GM12865 (cell line): ENCODE measurements around the gene SCAF8.

Source experiments
- DNase-seq: peaks from one replicate; pipeline ENCODE4 v3.0.0; 2010; ENCODE audit warnings: low read depth
- H3K4me3 ChIP-seq: 2 replicates; pipeline ENCODE4 v1.5.1; 2011; ENCODE audit warnings: mild to moderate bottlenecking, low read depth, low read length, control low read depth
- TF ChIP-seq, protein P1 (sequence below): IDR thresholded peaks from 2 replicates; pipeline ENCODE4 v1.5.1; 2011; ENCODE audit warnings: low read length, control low read depth, low read depth, inconsistent platforms; ENCODE audit not compliant: insufficient read depth; ENCODE audit errors: missing control alignments

The SCAF8 gene

DNA sequence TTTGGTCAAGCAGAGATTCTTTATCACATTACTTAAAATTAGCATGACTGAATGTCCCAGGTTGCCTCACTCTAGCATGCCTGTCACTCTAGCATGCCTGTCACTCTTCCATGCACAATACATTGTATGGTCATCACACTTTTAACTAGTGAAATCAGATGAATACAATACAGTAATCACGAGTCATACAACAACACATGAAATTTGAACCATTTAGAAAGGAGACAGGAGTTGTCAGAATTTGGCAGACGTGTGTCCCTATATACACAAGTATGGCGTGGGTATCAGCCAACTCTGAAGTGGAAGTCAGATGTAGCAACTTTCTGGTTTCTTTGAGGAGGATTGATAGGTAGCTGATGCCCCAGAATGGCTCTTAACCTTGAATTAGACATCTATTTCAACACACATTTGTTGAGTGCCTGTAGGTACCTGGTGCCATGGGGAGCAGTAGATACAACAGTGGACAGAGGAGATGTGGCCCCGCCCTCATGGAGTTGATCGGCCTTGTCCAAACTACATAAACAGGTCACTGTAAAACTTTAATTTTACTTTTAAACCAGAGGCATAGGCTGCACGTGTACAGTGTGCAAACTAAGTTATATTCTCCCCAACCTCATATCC, 145.8 kb downstream of the SCAF8 start:
- TF ChIP-seq, protein P1, sequence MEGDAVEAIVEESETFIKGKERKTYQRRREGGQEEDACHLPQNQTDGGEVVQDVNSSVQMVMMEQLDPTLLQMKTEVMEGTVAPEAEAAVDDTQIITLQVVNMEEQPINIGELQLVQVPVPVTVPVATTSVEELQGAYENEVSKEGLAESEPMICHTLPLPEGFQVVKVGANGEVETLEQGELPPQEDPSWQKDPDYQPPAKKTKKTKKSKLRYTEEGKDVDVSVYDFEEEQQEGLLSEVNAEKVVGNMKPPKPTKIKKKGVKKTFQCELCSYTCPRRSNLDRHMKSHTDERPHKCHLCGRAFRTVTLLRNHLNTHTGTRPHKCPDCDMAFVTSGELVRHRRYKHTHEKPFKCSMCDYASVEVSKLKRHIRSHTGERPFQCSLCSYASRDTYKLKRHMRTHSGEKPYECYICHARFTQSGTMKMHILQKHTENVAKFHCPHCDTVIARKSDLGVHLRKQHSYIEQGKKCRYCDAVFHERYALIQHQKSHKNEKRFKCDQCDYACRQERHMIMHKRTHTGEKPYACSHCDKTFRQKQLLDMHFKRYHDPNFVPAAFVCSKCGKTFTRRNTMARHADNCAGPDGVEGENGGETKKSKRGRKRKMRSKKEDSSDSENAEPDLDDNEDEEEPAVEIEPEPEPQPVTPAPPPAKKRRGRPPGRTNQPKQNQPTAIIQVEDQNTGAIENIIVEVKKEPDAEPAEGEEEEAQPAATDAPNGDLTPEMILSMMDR: no peak
- H3K4me3 ChIP-seq: no peak overlapping the region
- no peak for DNase-seq

DNA sequence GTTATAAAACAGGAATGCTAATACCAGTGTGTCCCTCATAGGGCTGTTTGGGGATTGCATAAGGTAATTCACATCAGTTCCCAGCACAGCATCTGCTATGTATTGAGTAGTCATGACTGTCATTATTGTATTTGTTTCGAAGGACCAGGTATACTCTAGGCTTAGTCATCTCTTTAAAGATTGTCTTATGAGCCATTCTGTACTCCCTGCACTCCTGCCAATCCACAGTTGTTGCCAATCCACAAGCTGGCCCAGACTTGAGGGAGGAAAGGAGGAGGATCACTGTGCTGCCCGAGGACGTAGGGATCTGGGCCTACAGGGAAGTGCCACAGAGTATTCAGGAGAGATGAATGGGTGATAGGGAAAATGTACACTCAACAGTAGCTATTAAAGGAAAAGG, 148.9 kb downstream of the SCAF8 start:
- DNase-seq: no peak
- no peak overlapping the region for H3K4me3 ChIP-seq
- TF ChIP-seq, protein P1: no peak
